HCT116 (cell line): Measurements from ENCODE around the gene DGAT2. TPM values are rescaled to one million over a fixed set of nuclear protein-coding genes. Genes with fewer than 3 reads are reported as not detected.

Experiments
- ATAC-seq: fragments of 200-7000 bp; cut with Tn5 transposase; 2 replicates; pipeline ENCODE4 v1.9.1; 2020; ENCODE audit warnings: mild to moderate bottlenecking, moderate library complexity
- BruUV-seq: library from RNA; stranded (reverse); fragments of 400-500 nt; replicated peaks from 2 replicates; lab custom pipeline; 2021; lab: Mats Ljungman, UMichigan
- CTCF ChIA-PET: fragments of 300-600 bp; sonication (Branson Sonifier 250); formaldehyde crosslinking; loops from one replicate; lab custom pipeline; 2021; ENCODE audit warnings: antibody characterized with exemption; lab: Charles Lee
- POLR2A ChIA-PET: fragments of 300-600, 350-600 bp; sonication (Branson Sonifier 250); formaldehyde crosslinking; loops from one replicate; lab custom pipeline; 2021; ENCODE audit warnings: antibody characterized with exemption; lab: Charles Lee
- RAD21 ChIA-PET, 2 experiments: fragments of 300-600 bp; sonication (Branson Sonifier 250); formaldehyde crosslinking; loops; one replicate each; lab custom pipeline; 2023; ENCODE audit warnings: low total read pairs in 2 of 2; ENCODE audit not compliant: uncharacterized antibody in 2 of 2, unreplicated experiment in 2 of 2, low non-redundant PET in 1 of 2; lab: Charles Lee
- DNase-seq: peaks from one replicate; pipeline ENCODE4 v3.0.0-alpha.2; 2010; ENCODE audit warnings: low read depth, low spot score
- H2AFZ ChIP-seq: fragments of 200-600 bp; shearing (Covaris generic), sonication (generic); 2 replicates; pipeline ENCODE4 v1.6.1; 2017; ENCODE audit warnings: low read depth, mixed run types, mixed read lengths, antibody characterized with exemption, low read length; ENCODE audit not compliant: poor library complexity, severe bottlenecking
- H3K27ac ChIP-seq: 2 replicates; pipeline ENCODE4 v1.5.1; 2012; ENCODE audit warnings: low read depth, low read length
- H3K27me3 ChIP-seq: fragments of 200-600 bp; sonication (generic); 2 replicates; pipeline ENCODE4 v1.6.1; 2016; ENCODE audit warnings: mixed run types, low read length, mixed read lengths; ENCODE audit not compliant: insufficient read depth
- H3K36me3 ChIP-seq, 2 experiments: fragments of 200-500 bp in 1 of 2; fragments of 200-600 bp in 1 of 2; sonication (Bioruptor generic) in 1 of 2; sonication (generic) in 1 of 2; 2 replicates each; pipeline versions ENCODE4 v1.5.1 to v1.6.1; 2014 to 2016; ENCODE audit warnings: low read length in 2 of 2, inconsistent platforms in 1 of 2, mixed read lengths in 1 of 2, mixed run types in 1 of 2; ENCODE audit not compliant: insufficient read depth in 2 of 2, control insufficient read depth in 1 of 2
- H3K4me1 ChIP-seq, 2 experiments: fragments of 200-600 bp in 1 of 2; sonication (generic) in 1 of 2; 2 replicates each; pipeline versions ENCODE4 v1.5.1 to v1.6.1; 2012 to 2017; ENCODE audit warnings: low read length in 2 of 2, inconsistent platforms in 1 of 2, mild to moderate bottlenecking in 1 of 2, mixed read lengths in 1 of 2, mixed run types in 1 of 2, moderate library complexity in 1 of 2; ENCODE audit not compliant: insufficient read depth in 2 of 2, control insufficient read depth in 1 of 2
- H3K4me2 ChIP-seq: fragments of 200-600 bp; sonication (generic); 2 replicates; pipeline ENCODE4 v1.6.1; 2017; ENCODE audit warnings: mixed run types, low read length, mixed read lengths
- H3K4me3 ChIP-seq, 2 experiments: fragments of 200-600 bp in 1 of 2; sonication (generic) in 1 of 2; replicated peaks in 1 of 2; 2 replicates each; pipeline ENCODE4 v1.5.1; 2011 to 2016; ENCODE audit warnings: low read length in 2 of 2, control low read depth in 1 of 2, low read depth in 1 of 2, mild to moderate bottlenecking in 1 of 2, mixed read lengths in 1 of 2, mixed run types in 1 of 2
- H3K79me2 ChIP-seq: fragments of 200-600 bp; sonication (generic); 2 replicates; pipeline ENCODE4 v1.6.1; 2017; ENCODE audit warnings: mild to moderate bottlenecking, mixed run types, low read length, moderate library complexity, mixed read lengths; ENCODE audit not compliant: insufficient read depth
- H3K9ac ChIP-seq: fragments of 200-600 bp; sonication (generic); 2 replicates; pipeline ENCODE4 v1.6.1; 2016; ENCODE audit warnings: low read length, mixed read lengths
- H3K9me2 ChIP-seq: fragments of 200-600 bp; sonication (generic), shearing (Covaris generic); 2 replicates; pipeline ENCODE4 v1.6.1; 2017; ENCODE audit warnings: mixed run types, mild to moderate bottlenecking, moderate library complexity; ENCODE audit not compliant: insufficient read depth
- H3K9me3 ChIP-seq, 2 experiments: fragments of 200-500 bp in 1 of 2; fragments of 200-600 bp in 1 of 2; sonication (Bioruptor generic) in 1 of 2; sonication (generic) in 1 of 2; 2 replicates each; pipeline ENCODE4 v1.6.1; 2014 to 2017; ENCODE audit warnings: low read length in 2 of 2, mixed read lengths in 2 of 2, inconsistent platforms in 1 of 2, low read depth in 1 of 2, mild to moderate bottlenecking in 1 of 2, mixed run types in 1 of 2, moderate library complexity in 1 of 2; ENCODE audit not compliant: control insufficient read depth in 1 of 2, insufficient read depth in 1 of 2
- H4K20me1 ChIP-seq: fragments of 200-600 bp; sonication (generic), shearing (Covaris generic); 2 replicates; pipeline ENCODE4 v1.6.1; 2017; ENCODE audit warnings: mixed run types, mild to moderate bottlenecking, moderate library complexity; ENCODE audit not compliant: insufficient read depth
- CEBPB ChIP-seq: IDR thresholded peaks from 2 replicates; pipeline ENCODE4 v1.6.1; 2012; ENCODE audit warnings: low read depth
- EGR1 ChIP-seq: IDR thresholded peaks from 2 replicates; pipeline ENCODE4 v1.6.1; 2012; ENCODE audit warnings: low read depth
- EZH2phosphoT487 ChIP-seq: fragments of 200-600 bp; IDR thresholded peaks from 2 replicates; pipeline ENCODE4 v1.6.1; 2018; ENCODE audit warnings: antibody characterized with exemption, borderline replicate concordance
- JUND ChIP-seq: IDR thresholded peaks from 2 replicates; pipeline ENCODE4 v1.6.1; 2012
- POLR2A ChIP-seq: IDR thresholded peaks from 2 replicates; pipeline ENCODE4 v1.7.0; 2011; ENCODE audit warnings: borderline replicate concordance; ENCODE audit not compliant: insufficient read depth, insufficient read length; ENCODE audit errors: extremely low read depth
- POLR2AphosphoS5 ChIP-seq: IDR thresholded peaks from 2 replicates; pipeline ENCODE4 v1.6.1; 2011; ENCODE audit warnings: mild to moderate bottlenecking, low read depth, low read length, moderate library complexity
- RAD21 ChIP-seq: IDR thresholded peaks from 2 replicates; pipeline ENCODE4 v1.6.1; 2012; ENCODE audit warnings: low read depth, mild to moderate bottlenecking
- YY1 ChIP-seq: IDR thresholded peaks from 2 replicates; pipeline ENCODE4 v1.6.1; 2011; ENCODE audit warnings: low read length, low read depth, moderate library complexity, mild to moderate bottlenecking; ENCODE audit not compliant: insufficient replicate concordance; ENCODE audit errors: extremely low read depth
- ZNF274 ChIP-seq: fragments of 200-500 bp; sonication (Bioruptor generic); IDR thresholded peaks from 2 replicates; pipeline ENCODE4 v1.6.1; 2014; ENCODE audit warnings: mild to moderate bottlenecking, low read depth, low read length, inconsistent platforms
- intact Hi-C: fragments of 100-400 bp; cut with micrococcal nuclease; formaldehyde crosslinking; loops from 2 replicates; pipeline ENCODE4 v1.10.0; 2022
- total RNA-seq: library from RNA; stranded (reverse); gene quantifications from one replicate; pipeline ENCODE4 v1.2.1, GENCODE V29; 2021; ENCODE audit not compliant: unreplicated experiment
- TF ChIP-seq, protein P1 (sequence below): IDR thresholded peaks from 2 replicates; pipeline ENCODE4 v1.6.1; 2012; ENCODE audit warnings: low read depth
- TF ChIP-seq, protein P2 (sequence below): IDR thresholded peaks from 2 replicates; pipeline ENCODE4 v1.6.1; 2012

DGAT2 gene
- total RNA-seq, 1 experiment from 2014 or later = 2.4 TPM

DNA sequence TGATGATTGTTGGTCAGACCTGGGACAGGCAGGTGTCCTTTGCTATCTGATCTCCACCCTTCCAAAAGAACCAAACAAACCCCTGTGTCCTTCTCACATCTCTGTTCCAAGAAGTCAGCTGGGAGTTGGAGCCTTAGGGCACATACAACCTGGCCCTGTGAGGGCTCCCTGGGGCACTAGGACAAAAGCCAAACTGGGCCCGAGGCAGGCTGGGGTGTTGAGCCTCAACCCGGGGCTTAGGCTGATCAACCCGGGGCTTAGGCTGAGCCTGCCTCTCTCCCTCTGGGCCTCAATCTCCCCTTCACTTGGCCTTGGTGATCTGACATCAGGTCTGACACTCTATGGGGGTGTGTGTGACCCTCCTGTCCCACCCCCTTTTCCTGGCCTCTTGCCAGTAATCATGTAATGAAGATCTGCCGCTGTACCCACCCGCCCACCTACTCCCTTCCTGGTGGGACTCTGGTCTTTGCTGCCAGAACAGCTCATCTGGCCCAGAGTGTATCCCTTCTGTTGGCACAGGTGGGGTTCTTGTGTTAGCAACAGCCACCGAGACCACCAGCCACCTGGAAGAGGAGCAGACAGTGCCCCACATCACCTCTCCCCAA, 23.7 kb downstream of the DGAT2 start:
- BruUV-seq = no TSS peak
- DNase-seq (no peak), ATAC-seq (no peak)
- H4K20me1 ChIP-seq = no peaks in the 10 kb centered on the region
- no peaks in the 10 kb centered on the region for H3K4me1 ChIP-seq
- no peak overlapping the region for H3K4me2 ChIP-seq
- no peaks in the 10 kb centered on the region for H3K79me2 ChIP-seq
- intact Hi-C loops = no loop called here
- no peaks in the 10 kb centered on the region for H3K36me3 ChIP-seq
- ChIA-PET RAD21 (no interaction called here), POLR2A (no interaction called here), CTCF (no interaction called here)
- TF ChIP-seq, protein P1, sequence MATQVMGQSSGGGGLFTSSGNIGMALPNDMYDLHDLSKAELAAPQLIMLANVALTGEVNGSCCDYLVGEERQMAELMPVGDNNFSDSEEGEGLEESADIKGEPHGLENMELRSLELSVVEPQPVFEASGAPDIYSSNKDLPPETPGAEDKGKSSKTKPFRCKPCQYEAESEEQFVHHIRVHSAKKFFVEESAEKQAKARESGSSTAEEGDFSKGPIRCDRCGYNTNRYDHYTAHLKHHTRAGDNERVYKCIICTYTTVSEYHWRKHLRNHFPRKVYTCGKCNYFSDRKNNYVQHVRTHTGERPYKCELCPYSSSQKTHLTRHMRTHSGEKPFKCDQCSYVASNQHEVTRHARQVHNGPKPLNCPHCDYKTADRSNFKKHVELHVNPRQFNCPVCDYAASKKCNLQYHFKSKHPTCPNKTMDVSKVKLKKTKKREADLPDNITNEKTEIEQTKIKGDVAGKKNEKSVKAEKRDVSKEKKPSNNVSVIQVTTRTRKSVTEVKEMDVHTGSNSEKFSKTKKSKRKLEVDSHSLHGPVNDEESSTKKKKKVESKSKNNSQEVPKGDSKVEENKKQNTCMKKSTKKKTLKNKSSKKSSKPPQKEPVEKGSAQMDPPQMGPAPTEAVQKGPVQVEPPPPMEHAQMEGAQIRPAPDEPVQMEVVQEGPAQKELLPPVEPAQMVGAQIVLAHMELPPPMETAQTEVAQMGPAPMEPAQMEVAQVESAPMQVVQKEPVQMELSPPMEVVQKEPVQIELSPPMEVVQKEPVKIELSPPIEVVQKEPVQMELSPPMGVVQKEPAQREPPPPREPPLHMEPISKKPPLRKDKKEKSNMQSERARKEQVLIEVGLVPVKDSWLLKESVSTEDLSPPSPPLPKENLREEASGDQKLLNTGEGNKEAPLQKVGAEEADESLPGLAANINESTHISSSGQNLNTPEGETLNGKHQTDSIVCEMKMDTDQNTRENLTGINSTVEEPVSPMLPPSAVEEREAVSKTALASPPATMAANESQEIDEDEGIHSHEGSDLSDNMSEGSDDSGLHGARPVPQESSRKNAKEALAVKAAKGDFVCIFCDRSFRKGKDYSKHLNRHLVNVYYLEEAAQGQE = no peak
- H3K27ac ChIP-seq = no peak overlapping the region
- H3K9me3 ChIP-seq = no peaks in the 10 kb centered on the region
- H3K9me2 ChIP-seq = no peaks in the 10 kb centered on the region
- H3K9ac ChIP-seq = no peak overlapping the region
- no peak overlapping the region for H2AFZ ChIP-seq
- no peaks in the 10 kb centered on the region for H3K27me3 ChIP-seq
- H3K4me3 ChIP-seq = no peak overlapping the region

DNA sequence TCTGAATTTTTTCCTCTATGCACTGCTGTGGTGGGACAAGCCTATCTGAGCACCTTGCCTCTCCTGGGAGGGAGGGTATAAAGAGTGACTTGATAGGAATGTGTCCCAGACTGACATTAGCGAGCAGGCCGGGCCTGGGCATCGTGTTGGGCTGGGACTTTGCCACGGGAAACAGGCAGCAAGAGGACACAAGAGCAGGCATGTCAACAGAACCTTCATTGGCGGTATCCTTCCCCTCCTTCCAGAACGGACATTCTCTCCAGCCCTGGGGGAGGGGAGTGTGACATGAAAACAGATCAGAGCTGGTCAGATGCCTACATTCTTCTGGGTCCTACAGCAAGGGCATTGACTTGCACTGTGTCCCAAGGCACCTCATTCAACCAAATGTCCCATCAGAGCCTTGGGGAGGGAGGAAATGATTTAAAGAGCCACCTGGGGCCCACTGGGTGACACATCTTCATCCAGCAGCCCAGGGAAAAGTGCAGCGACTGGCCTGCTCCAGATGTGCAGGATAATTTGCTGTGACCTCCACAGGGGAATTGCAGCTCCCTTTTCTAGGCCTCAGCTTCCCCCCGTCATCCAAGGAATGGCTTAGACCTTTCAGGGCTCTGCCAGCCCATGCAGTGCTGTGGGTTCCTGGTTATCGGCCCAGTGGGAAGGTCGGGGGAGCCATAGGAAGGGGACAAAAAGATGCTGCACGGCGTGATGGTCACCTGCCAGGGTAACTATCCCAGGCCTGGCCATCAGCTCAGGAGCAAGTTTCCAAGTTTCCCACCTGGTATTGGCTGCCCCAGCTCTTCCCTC, 24.6 kb downstream of the DGAT2 start:
- BruUV-seq = no TSS peak
- H4K20me1 ChIP-seq = no peaks in the 10 kb centered on the region
- no peak overlapping the region for H2AFZ ChIP-seq
- no peak overlapping the region for H3K4me3 ChIP-seq
- no peak for DNase-seq
- no peak overlapping the region for H3K4me2 ChIP-seq
- H3K79me2 ChIP-seq = no peaks in the 10 kb centered on the region
- H3K9me3 ChIP-seq = no peaks in the 10 kb centered on the region
- no peak overlapping the region for H3K27ac ChIP-seq
- RAD21 ChIA-PET = no interaction called here
- H3K9ac ChIP-seq = no peak overlapping the region
- intact Hi-C loops = no loop called here
- H3K27me3 ChIP-seq = no peaks in the 10 kb centered on the region
- CTCF ChIA-PET = no interaction called here
- no peak for ATAC-seq
- H3K9me2 ChIP-seq = no peaks in the 10 kb centered on the region
- POLR2A ChIA-PET = no interaction called here
- no peaks in the 10 kb centered on the region for H3K4me1 ChIP-seq
- H3K36me3 ChIP-seq = no peaks in the 10 kb centered on the region
- TF ChIP-seq POLR2A = no peak
- no peak for TF ChIP-seq CEBPB
- no peak for TF ChIP-seq EZH2phosphoT487
- no peak for TF ChIP-seq RAD21
- no peak for TF ChIP-seq JUND
- TF ChIP-seq, protein P2, sequence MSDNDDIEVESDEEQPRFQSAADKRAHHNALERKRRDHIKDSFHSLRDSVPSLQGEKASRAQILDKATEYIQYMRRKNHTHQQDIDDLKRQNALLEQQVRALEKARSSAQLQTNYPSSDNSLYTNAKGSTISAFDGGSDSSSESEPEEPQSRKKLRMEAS = no peak
- TF ChIP-seq, protein P1 = no peak
- TF ChIP-seq EGR1 = no peak
- TF ChIP-seq ZNF274 = no peak
- no peak for TF ChIP-seq YY1
- TF ChIP-seq POLR2AphosphoS5 = no peak
